Left ventricle myocardium inferior (tissue), 1 donor: ENCODE measurements around the gene PIGT. TPM values are rescaled to one million over a fixed set of nuclear protein-coding genes. Genes with fewer than 3 reads are reported as not detected.

ENCODE experiments used
- DNase-seq: peaks from one replicate; pipeline ENCODE4 v3.0.0-alpha.2; 2020
- H3K27ac ChIP-seq: fragments of 200-600 bp; replicated peaks from 2 replicates; pipeline ENCODE4 v1.8.0; 2021
- H3K27me3 ChIP-seq: fragments of 200-600 bp; 2 replicates; pipeline ENCODE4 v1.8.0; 2021; ENCODE audit warnings: low read depth
- H3K36me3 ChIP-seq: fragments of 200-600 bp; 2 replicates; pipeline ENCODE4 v1.8.0; 2021
- H3K4me1 ChIP-seq: fragments of 200-600 bp; 2 replicates; pipeline ENCODE4 v1.8.0; 2021
- H3K4me3 ChIP-seq: fragments of 200-600 bp; 2 replicates; pipeline ENCODE4 v1.8.0; 2021; ENCODE audit warnings: mild to moderate bottlenecking, moderate library complexity
- H3K9me3 ChIP-seq: fragments of 200-600 bp; replicated peaks from 2 replicates; pipeline ENCODE4 v1.8.0; 2021
- CTCF ChIP-seq: fragments of 200-600 bp; IDR thresholded peaks from 2 replicates; pipeline ENCODE4 v1.8.0; 2021; ENCODE audit warnings: antibody characterized with exemption, mild to moderate bottlenecking, borderline replicate concordance
- intact Hi-C: fragments of 100-400 bp; cut with micrococcal nuclease; formaldehyde crosslinking; loops from one replicate; pipeline ENCODE4 v1.11.0; 2022
- total RNA-seq: library from RNA; stranded (reverse); fragmentation: NEBNext Ultra II Directional; extraction: Animal tissue kit (Norgen Biotek cat#: 25700); gene quantifications from one replicate; pipeline ENCODE4 v1.2.1, GENCODE V29; 2021
- donor health status: DM: no; HTN: yes; CAD: no; lungs with severe emphysema.

Gene PIGT
- total RNA-seq, 1 donor from 2014 or later: 126 TPM

- intact Hi-C loops: no loop called here
- TF ChIP-seq CTCF: no peak
- no peak overlapping the region for H3K4me3 ChIP-seq
- no peak overlapping the region for H3K27ac ChIP-seq
- no peaks in the 10 kb centered on the region for H3K36me3 ChIP-seq
- no peaks in the 10 kb centered on the region for H3K9me3 ChIP-seq
- DNase-seq: no peak
- H3K27me3 ChIP-seq: peaks cover 7% of the 10 kb centered on the region
- H3K4me1 ChIP-seq: peaks cover 10% of the 10 kb centered on the region
Measured at GRCh38 chr20:45440891-45441685, 25.1 kb downstream of the PIGT start.

DNA sequence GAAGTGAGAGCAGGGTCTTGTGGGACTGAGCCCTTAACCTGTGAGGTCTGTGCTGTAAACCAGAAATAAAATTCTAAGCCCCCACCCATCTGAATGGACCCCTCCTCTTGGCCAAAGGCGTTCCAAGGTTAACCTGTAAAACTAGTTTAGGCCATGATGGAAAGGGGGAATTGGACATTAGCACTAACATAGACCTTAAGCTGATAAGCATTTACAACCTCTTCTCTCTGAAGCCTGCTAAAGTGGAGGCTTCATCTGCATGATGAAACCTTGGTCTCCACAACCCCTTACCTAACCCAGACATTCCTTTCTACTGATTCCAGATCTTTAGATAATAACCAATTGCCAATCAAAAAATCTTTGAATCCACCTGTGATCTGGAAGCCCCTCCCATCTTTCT lies 25.8 kb downstream of the PIGT start:
- TF ChIP-seq CTCF: no peak
- Histone ChIP-seq H3K4me1 (peaks cover 3% of the 10 kb centered on the region), H3K4me3 (no peak overlapping the region), H3K27ac (no peak overlapping the region), H3K27me3 (peaks cover 7% of the 10 kb centered on the region), H3K9me3 (no peaks in the 10 kb centered on the region), H3K36me3 (no peaks in the 10 kb centered on the region)
- intact Hi-C loops: no loop called here
- DNase-seq: no peak

DNA sequence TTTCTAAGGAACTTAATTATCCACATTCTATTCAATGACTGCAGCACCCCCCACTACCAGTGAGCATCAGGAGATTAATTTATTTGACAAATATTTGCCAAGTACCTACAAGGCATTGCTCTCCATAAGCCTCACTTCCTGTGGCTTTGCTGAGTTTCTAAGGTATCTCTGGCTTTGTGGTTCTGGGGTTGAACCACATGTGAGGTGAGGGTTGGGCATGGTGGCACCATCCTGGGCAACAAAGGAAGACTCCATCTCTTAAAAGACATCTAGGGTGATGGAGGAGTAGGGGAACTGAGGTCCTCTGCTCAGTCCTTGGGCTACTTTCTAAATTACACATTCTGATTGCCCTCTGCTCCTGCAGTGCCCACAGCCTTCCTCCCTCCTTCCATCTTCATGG lies 28.1 kb downstream of the PIGT start:
- Histone ChIP-seq H3K4me1 (no peaks in the 10 kb centered on the region), H3K36me3 (no peaks in the 10 kb centered on the region), H3K27ac (no peak overlapping the region), H3K9me3 (no peaks in the 10 kb centered on the region), H3K27me3 (peaks cover 7% of the 10 kb centered on the region), H3K4me3 (no peak overlapping the region)
- DNase-seq: no peak
- intact Hi-C loops: no loop called here
- TF ChIP-seq CTCF: no peak

- no peak overlapping the region for H3K27ac ChIP-seq
- intact Hi-C loops: loop anchor here (5.0 kb wide), 1 partner anchor 119 kb away; no protein-coding TSS in a partner anchor
Measured at GRCh38 chr20:45445805-45446562, 30.0 kb downstream of the PIGT start.

GRCh38 chr20:45448270-45448669 lies 32.3 kb downstream of the PIGT start:
- intact Hi-C loops: loop anchor here (5.0 kb wide), 1 partner anchor 121 kb away; no protein-coding TSS in a partner anchor

More at GRCh38 chr20:45445805-45446562, 30.0 kb downstream of the PIGT start:
- TF ChIP-seq CTCF: peak; percentile 41
- Histone ChIP-seq H3K36me3 (no peaks in the 10 kb centered on the region), H3K4me1 (no peaks in the 10 kb centered on the region), H3K9me3 (no peaks in the 10 kb centered on the region), H3K27me3 (peaks cover 7% of the 10 kb centered on the region), H3K4me3 (no peak overlapping the region)
- DNase-seq: no peak

More at GRCh38 chr20:45448270-45448669, 32.3 kb downstream of the PIGT start:
- Histone ChIP-seq H3K4me3 (no peak overlapping the region), H3K27ac (no peak overlapping the region), H3K36me3 (no peaks in the 10 kb centered on the region), H3K27me3 (peaks cover 10% of the 10 kb centered on the region), H3K9me3 (no peaks in the 10 kb centered on the region), H3K4me1 (no peaks in the 10 kb centered on the region)
- no peak for TF ChIP-seq CTCF
- DNase-seq: no peak
